ENCODE data around the gene SPTA1. TPM values are rescaled to one million over a fixed set of nuclear protein-coding genes. Genes with fewer than 3 reads are reported as not detected.
"Not testable (repeated sequence)": the region's sequence is repeated elsewhere in the genome, so short reads cannot be mapped to it uniquely, and the experiment has no call there.

SPTA1 gene
- 0.88 TPM for total RNA-seq

DNA sequence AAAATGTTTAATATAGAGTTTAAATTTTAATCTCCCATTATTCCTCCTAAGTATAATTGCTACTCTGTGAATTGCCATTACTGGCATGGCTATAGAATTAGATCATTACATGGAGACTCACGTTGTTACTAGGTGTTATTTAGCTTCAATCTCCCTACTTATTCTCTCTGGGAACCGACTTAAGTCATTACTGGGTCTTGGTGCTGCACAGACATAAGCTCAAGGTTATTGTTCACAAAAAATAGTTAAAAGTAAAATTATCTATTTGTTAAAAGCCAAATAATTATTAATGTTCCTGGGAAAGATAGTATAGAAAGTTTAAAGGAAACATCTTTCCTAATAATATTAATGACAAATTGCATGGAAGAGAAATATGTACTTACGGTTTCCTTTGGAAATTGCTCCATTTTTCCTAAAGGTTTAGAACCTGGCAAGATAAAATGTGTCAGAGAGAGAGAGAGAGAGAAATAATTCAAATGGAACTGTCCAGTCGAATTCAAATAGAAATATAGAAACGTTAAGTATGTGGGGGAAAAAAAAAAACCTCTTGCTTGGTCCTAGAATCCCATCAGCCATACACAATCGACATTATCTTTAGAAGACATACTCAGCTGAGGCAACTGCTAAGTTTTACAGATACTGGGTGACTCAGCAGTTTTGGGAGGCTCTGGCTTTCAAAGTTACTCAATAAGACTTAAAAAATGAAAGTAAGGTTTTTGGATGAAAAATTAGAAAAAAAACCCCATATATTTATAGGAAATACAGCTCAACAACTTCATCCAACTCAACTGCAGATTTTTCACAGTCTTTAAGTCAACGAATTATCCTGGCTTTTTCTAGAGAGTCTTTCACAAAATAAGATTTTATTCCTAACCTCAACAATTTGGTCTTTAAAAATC is at the start of gene SPTA1:
Gene SPTA1 (minus strand): TSS at position 605 of the 899 bp plus-strand sequence. CDS start 198 bp downstream, at position 407.
- DNase-seq (ENCODE audit: low spot score), result no peak
- no peak for ATAC-seq

DNA sequence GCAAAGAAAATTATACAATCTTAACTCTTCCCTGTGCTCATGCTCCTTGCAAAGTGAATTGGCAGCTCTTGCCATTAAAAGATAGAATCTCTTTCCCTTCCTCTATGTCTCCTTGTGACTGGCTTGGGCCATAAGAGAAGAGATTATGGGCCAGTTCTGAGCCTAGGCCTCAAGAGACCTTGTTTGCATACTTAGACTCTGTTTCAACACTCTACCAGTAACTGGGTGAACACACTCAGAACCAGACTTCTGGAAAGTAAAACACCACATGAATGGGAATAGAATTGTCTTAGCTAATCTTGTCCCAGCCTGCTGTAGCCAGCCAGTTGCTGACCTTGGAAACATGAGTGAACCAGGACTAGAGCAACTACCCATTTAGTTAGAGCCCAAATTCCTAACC is 49.3 kb upstream of the SPTA1 start:
- DNase-seq (ENCODE audit: low spot score), result no peak
- ATAC-seq, result no peak

DNA sequence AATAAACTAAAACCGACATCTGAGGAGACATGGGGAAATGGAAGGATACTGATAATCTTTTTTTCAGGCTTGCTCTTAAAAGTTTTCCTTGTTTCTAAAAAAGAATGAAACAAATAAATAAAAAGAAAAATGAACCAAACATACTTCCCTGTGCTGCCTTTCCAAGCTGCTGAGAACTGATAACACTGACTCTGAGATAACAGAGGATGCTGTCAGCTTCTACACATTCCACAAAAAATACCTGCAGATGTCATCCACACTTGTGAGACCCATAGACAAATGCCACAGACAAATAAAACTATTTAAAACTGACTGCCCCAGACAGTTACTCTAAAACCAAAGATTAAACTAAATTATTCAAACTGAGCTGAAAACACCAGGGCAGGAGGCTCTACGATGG is 46.0 kb upstream of the SPTA1 start:
- DNase-seq (ENCODE audit: low spot score) (no peak), ATAC-seq (no peak)

DNA sequence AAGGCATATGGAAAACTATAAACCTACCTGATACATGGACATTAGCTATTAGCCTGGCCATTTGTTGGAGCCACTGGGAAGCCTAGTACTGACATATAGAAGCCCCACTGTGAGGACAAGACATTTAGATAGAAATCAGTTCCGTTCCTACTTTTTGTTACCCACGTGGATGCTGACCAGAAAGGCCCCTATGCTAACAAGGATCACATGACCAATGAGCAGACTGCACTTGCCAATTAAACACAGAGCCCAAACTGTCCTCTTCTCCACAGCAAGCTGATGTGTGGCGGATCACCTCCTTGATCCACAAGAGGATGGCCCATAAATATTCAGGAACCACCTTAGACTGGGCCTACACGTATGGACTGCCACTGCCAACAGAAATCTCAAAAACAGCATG is 45.2 kb upstream of the SPTA1 start:
- ATAC-seq, result no peak

DNA sequence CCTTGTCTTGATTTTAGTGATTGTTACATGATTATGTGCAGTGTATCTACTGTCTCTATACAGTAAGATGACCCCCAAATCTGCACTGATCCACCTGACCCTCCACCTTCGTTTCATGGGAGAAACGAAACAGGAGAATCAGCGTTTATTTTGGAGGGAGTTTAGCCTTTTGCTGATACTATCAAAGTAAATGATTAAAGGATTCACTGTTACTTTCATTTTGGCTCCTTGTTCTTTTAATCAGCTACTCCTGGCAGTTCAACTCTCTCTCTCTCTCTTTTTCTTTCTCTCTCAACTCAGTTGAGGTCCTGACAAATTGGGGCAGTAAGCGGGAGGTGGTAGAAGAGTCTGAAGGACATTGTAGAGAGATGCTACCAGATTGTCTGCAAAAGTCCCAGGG is 43.9 kb upstream of the SPTA1 start:
- DNase-seq (ENCODE audit: low spot score) (no peak), ATAC-seq (peak; percentile 79)

More for the DNA sequence above, 45.2 kb upstream of the SPTA1 start:
- no peak for DNase-seq (ENCODE audit: low spot score)

DNA sequence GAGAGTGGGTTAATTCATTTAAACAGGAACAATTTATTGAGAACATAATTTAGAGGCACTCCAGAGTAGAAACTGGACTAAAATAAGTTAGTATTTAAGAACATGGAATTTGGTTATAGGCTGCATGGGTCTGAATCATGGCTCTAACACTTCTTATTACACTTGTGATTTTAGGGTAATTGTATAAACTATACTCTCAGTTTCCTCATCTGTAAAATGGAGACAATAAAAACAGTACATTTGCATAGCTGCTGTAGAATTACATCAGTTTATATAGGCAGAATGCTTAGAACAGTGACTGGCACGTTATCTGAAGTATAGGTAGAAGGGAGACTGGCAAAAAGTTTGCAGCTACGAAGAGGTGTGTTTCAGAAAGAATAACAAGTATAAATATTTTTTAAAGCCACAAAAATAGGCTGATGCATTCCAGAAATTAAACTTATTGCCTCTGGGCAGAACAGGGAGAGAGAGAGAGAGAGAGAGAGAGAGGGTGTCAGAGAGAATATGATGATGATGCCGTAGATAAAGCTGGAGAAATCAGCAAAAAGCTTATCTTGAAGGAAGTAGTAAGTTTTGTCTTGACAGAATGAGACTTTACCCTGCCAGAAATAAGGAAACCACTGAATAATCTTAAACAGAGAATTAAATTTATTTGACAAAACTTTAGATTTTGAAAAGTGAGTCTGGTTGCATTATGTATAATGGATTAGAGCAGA is 42.2 kb upstream of the SPTA1 start:
- DNase-seq (ENCODE audit: low spot score), result no peak
- ATAC-seq, result no peak

DNA sequence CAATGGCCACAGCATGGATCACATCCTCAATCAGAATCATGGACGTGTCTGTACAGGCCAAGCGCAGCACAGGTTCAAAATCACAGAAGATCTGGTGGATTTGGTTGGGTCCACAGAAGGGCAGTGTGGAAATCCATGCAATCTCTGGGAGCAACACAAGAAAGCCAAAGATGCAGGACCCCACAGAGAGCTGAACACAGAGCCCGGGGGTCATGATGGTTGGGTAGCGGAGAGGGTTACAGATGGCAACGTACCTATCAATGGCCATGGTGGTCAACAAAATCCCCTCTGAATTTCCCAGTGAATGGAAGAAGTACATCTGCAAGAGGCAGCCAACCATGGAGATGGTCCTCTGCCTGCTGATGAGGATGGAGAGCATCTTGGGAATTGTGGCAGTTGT is 37.9 kb upstream of the SPTA1 start:
- no peak for DNase-seq (ENCODE audit: low spot score)
- no peak for ATAC-seq

DNA sequence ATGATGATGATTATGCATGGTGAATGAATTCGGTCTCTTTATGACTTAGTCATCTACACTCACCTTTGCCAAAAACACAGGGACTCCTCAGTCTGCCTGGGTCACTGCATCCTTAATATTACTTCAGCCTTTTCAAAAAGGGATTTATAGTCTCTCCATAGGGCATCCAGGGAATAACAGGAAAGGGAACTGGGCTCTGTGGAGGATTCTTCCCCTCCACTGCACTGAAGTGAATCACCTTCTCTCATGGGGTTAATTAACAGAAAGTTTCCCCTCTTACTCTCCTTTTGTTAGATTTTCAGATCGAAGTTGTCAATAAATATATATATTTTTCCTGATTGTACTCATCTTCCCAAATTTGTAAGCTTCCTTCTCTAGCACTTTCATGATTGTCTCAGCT is 34.1 kb upstream of the SPTA1 start, which contains the start of gene OR6K3:
Gene OR6K3 (minus strand): TSS at position 101 of the 400 bp plus-strand sequence. CDS start 2,605 bp downstream, outside the sequence.
- ATAC-seq (no peak), DNase-seq (ENCODE audit: low spot score) (no peak)

- no peak for DNase-seq (ENCODE audit: low spot score)
These were observed 33.1 kb upstream of the SPTA1 start for GRCh38 chr1:158719664-158720063.

GRCh38 chr1:158717344-158717743 is 30.8 kb upstream of the SPTA1 start:
- ATAC-seq, result no peak
- no peak for DNase-seq (ENCODE audit: low spot score)

More at GRCh38 chr1:158719664-158720063, 33.1 kb upstream of the SPTA1 start:
- ATAC-seq, result no peak

GRCh38 chr1:158716335-158716734 is 29.8 kb upstream of the SPTA1 start:
- no peak for ATAC-seq
- no peak for DNase-seq (ENCODE audit: low spot score)

- ATAC-seq, result no peak
- no peak for DNase-seq (ENCODE audit: low spot score)
These were observed 28.2 kb upstream of the SPTA1 start for GRCh38 chr1:158714754-158715153.

GRCh38 chr1:158711098-158711497 is 24.6 kb upstream of the SPTA1 start:
- DNase-seq (ENCODE audit: low spot score), result no peak
- no peak for ATAC-seq

DNA sequence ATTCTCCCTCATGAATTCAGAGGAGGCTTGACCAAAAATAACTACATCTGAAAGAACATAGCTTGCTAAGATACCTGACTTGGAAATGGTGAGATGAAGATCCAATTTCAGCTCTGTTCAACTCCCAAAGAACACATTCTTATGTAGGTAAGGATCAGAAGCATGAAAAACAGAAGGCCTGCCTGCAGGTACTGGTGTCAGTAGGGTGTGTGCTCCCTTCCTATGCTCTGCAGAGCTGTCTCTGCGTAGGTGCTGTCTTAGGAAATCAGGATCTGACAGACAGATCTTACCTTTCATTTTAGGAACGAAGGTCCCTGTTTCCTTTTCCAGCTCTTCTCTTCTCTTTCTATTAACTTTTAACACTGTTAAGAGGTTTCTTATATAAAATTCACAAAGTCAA is 19.6 kb upstream of the SPTA1 start:
- DNase-seq (ENCODE audit: low spot score) (no peak), ATAC-seq (no peak)

- ATAC-seq (no peak), DNase-seq (ENCODE audit: low spot score) (no peak)
These were observed 14.0 kb upstream of the SPTA1 start, which contains the start of gene OR6K2 for GRCh38 chr1:158700552-158700951. Gene OR6K2, minus strand, starts transcription at chr1:158700652. Its CDS starts 0 bp downstream, at chr1:158700652.

- DNase-seq (ENCODE audit: low spot score) (no peak), ATAC-seq (no peak)
These were observed 8.1 kb upstream of the SPTA1 start for GRCh38 chr1:158694596-158694995.

GRCh38 chr1:158692356-158692755 is 5.8 kb upstream of the SPTA1 start:
- no peak for DNase-seq (ENCODE audit: low spot score)
- no peak for ATAC-seq

- ATAC-seq (no peak), DNase-seq (ENCODE audit: low spot score) (no peak)
These were observed 5.4 kb upstream of the SPTA1 start for GRCh38 chr1:158691907-158692306.

GRCh38 chr1:158691149-158691548 is 4.6 kb upstream of the SPTA1 start:
- not testable (repeated sequence) for ATAC-seq; DNase-seq (ENCODE audit: low spot score)

DNA sequence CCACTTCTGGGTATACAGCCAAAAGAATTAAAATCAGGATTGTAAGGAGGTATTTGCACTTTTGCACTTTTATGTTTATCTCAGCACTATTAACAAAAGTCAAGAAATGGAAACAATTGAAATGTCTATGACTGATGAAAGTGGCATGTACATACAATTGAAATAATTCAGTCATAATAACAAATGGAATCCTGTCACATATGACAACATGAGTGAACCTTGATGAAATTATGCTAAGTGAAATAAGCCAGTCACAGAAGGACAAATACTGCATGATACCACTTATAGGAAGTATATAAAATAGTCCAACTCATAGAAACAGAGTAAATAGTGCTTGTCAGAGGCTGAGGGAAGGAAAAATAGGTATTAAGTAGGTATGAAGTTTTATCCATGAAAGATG is 3.4 kb upstream of the SPTA1 start:
- DNase-seq (ENCODE audit: low spot score) (no peak), ATAC-seq (no peak)

DNA sequence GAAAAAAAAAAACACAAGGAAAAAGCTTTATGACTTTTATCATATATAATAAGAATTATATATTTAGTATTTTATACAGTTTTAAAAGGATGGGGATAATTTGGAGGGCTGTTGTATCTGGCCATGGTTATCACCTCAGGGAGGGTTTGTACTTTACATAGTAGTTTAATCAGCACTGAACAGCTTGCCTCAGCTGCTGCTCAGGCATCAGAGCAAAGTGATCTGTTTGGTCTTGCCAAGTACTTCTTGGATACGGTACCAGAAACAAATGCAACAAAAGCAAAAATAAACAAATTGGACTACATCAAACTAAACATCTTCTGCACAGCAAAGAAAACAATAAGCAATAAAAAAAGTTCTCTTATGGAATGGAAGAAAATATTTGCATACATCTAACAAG is 2.6 kb upstream of the SPTA1 start:
- ATAC-seq (no peak), DNase-seq (ENCODE audit: low spot score) (no peak)

DNA sequence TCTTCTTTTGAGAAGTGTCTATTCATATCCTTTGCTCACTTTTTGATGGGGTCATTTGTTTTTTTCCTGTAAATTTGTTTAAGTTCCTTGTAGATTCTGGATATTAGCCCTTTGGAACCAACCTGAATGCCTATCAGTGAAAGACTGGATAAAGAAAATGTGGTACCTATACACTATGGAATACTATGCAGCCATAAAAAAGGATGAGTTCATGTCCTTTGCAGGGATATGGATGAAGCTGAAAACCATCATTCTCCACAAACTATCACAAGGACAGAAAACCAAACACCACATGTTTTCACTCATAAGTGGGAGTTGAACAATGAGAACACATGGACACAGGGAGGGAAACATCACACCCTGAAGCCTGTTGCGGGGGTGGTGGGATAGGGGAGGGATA is 1.8 kb upstream of the SPTA1 start:
- ATAC-seq; DNase-seq (ENCODE audit: low spot score): not testable (repeated sequence)
